HL-60 (cell line): ENCODE results near the gene ZNF777.

ENCODE experiments used
- DNase-seq, 2 experiments: peaks; one replicate each; pipeline ENCODE4 v3.0.0-alpha.2; 2010 to 2020; ENCODE audit warnings: low read depth in 1 of 2, low spot score in 1 of 2
- H3K27ac ChIP-seq: fragments of 250-450 bp; sonication (Bioruptor Pico); replicated peaks from 2 replicates; pipeline ENCODE4 v1.5.1; 2020; ENCODE audit warnings: mild to moderate bottlenecking, moderate library complexity
- H3K27me3 ChIP-seq: fragments of 250-450 bp; sonication (Bioruptor Pico); 2 replicates; pipeline ENCODE4 v1.5.1; 2021; ENCODE audit warnings: mild to moderate bottlenecking, moderate library complexity; ENCODE audit not compliant: insufficient read depth, poor library complexity, severe bottlenecking
- H3K4me3 ChIP-seq: replicated peaks from 2 replicates; pipeline ENCODE4 v1.5.1; 2011; ENCODE audit warnings: mild to moderate bottlenecking, control low read depth, low read length; ENCODE audit not compliant: insufficient read depth
- GABPA ChIP-seq: IDR thresholded peaks from 2 replicates; pipeline ENCODE4 v1.6.1; 2012; ENCODE audit warnings: low read depth
- POLR2AphosphoS5 ChIP-seq: IDR thresholded peaks from 2 replicates; pipeline ENCODE4 v1.6.1; 2012; ENCODE audit warnings: low read depth
- SPI1 ChIP-seq: IDR thresholded peaks from 2 replicates; pipeline ENCODE4 v1.6.1; 2012; ENCODE audit warnings: low read depth, mild to moderate bottlenecking, borderline replicate concordance
- TF ChIP-seq, protein P1 (sequence below): IDR thresholded peaks from one replicate; pipeline ENCODE4 v1.5.1; 2011; ENCODE audit warnings: low read length, control low read depth, inconsistent platforms; ENCODE audit not compliant: insufficient read depth
- TF ChIP-seq, protein P2 (sequence below): IDR thresholded peaks from 2 replicates; pipeline ENCODE4 v1.6.1; 2012; ENCODE audit warnings: low read depth; ENCODE audit not compliant: insufficient replicate concordance

ZNF777 gene

DNA sequence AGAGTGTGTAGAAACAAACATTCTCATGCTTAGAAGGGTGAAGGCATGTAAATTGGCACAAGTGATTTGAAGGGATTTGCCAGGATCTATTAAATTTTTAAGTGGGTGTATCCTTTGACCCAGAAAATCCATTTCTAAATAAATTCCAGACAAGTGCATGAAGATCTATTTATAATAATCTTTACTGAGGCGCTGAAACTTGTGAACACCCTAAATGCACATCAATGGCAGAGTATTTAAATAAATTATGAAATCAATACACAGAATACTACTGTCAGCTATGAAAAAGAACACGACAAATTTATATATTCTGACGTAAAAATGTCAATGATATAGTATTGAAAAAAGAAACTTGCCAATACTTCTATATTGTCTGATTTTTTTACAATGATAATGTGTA, 17.9 kb downstream of the ZNF777 start:
- Histone ChIP-seq H3K27me3 (no peaks in the 10 kb centered on the region), H3K27ac (no peak overlapping the region), H3K4me3 (no peak overlapping the region)
- DNase-seq = no peak
- TF ChIP-seq SPI1 (no peak), GABPA (no peak), POLR2AphosphoS5 (no peak)
- TF ChIP-seq, protein P1, sequence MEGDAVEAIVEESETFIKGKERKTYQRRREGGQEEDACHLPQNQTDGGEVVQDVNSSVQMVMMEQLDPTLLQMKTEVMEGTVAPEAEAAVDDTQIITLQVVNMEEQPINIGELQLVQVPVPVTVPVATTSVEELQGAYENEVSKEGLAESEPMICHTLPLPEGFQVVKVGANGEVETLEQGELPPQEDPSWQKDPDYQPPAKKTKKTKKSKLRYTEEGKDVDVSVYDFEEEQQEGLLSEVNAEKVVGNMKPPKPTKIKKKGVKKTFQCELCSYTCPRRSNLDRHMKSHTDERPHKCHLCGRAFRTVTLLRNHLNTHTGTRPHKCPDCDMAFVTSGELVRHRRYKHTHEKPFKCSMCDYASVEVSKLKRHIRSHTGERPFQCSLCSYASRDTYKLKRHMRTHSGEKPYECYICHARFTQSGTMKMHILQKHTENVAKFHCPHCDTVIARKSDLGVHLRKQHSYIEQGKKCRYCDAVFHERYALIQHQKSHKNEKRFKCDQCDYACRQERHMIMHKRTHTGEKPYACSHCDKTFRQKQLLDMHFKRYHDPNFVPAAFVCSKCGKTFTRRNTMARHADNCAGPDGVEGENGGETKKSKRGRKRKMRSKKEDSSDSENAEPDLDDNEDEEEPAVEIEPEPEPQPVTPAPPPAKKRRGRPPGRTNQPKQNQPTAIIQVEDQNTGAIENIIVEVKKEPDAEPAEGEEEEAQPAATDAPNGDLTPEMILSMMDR = no peak
- TF ChIP-seq, protein P2, sequence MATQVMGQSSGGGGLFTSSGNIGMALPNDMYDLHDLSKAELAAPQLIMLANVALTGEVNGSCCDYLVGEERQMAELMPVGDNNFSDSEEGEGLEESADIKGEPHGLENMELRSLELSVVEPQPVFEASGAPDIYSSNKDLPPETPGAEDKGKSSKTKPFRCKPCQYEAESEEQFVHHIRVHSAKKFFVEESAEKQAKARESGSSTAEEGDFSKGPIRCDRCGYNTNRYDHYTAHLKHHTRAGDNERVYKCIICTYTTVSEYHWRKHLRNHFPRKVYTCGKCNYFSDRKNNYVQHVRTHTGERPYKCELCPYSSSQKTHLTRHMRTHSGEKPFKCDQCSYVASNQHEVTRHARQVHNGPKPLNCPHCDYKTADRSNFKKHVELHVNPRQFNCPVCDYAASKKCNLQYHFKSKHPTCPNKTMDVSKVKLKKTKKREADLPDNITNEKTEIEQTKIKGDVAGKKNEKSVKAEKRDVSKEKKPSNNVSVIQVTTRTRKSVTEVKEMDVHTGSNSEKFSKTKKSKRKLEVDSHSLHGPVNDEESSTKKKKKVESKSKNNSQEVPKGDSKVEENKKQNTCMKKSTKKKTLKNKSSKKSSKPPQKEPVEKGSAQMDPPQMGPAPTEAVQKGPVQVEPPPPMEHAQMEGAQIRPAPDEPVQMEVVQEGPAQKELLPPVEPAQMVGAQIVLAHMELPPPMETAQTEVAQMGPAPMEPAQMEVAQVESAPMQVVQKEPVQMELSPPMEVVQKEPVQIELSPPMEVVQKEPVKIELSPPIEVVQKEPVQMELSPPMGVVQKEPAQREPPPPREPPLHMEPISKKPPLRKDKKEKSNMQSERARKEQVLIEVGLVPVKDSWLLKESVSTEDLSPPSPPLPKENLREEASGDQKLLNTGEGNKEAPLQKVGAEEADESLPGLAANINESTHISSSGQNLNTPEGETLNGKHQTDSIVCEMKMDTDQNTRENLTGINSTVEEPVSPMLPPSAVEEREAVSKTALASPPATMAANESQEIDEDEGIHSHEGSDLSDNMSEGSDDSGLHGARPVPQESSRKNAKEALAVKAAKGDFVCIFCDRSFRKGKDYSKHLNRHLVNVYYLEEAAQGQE = no peak

DNA sequence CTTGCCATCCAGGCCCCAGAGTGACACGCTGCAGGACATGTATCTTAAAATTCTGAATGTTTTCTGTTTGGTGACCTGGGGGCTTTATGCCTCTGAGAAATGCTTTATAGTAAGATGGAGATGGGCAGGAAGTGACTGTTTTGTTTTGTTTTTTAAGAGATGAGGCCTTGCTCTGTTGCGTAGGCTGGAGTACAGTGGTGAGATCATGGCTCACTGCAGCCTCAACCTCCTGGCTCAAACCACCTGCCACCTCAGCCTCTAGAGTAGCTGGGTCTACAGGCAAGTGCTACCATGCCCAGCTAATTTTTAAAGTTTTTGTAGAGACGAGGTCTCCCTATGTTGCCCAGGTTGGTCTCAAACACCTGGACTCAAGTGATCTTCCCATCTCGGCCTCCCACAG, 20.6 kb downstream of the ZNF777 start:
- no peak for DNase-seq
- H3K27ac ChIP-seq = no peak overlapping the region
- TF ChIP-seq POLR2AphosphoS5 = no peak
- no peak for TF ChIP-seq SPI1
- TF ChIP-seq GABPA = no peak
- TF ChIP-seq, protein P1 = no peak
- TF ChIP-seq, protein P2 = no peak

DNA sequence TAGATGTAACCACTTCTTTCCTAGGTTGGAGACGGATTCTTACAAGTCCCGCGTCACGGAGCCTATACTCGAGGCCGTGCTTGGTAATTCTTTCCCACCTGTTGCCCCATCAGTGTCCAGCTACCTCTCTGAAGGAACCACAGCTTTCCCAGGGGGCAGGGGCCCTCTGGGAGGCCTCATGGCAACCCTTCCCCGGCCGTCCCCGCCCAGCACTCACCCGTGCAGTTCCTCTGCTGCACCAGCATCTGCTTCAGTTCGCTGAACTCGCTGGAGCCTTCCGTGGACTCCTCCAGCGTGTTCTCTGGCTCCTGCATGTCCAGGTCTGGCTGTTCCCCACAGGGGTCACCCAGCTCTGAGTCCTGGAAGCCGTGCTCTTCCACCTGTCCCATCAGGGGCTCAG, 24.5 kb downstream of the ZNF777 start:
- H3K27ac ChIP-seq = no peak overlapping the region
- no peak for DNase-seq
- TF ChIP-seq, protein P1 = no peak
- no peak for TF ChIP-seq GABPA
- no peak for TF ChIP-seq SPI1
- TF ChIP-seq POLR2AphosphoS5 = no peak
- TF ChIP-seq, protein P2 = no peak
- H3K4me3 ChIP-seq = no peak overlapping the region
- H3K27me3 ChIP-seq = no peaks in the 10 kb centered on the region

More for the DNA sequence above, 20.6 kb downstream of the ZNF777 start:
- Histone ChIP-seq H3K27me3 (no peaks in the 10 kb centered on the region), H3K4me3 (no peak overlapping the region)
